ENCODE measurements around the gene XIRP2.

XIRP2 gene

GRCh38 chr2:167135706-167136105 lies 247.4 kb downstream of the XIRP2 start:
- no peak for DNase-seq

- DNase-seq, result no peak
Observed at GRCh38 chr2:167136879-167137596, 248.8 kb downstream of the XIRP2 start.

GRCh38 chr2:167140330-167140729 lies 252.1 kb downstream of the XIRP2 start:
- no peak for DNase-seq

GRCh38 chr2:167140767-167141166 lies 252.5 kb downstream of the XIRP2 start:
- peak; percentile 97 for DNase-seq

- DNase-seq, result no peak
Observed at GRCh38 chr2:167142554-167142953, 254.3 kb downstream of the XIRP2 start.

- peak; percentile 52 for DNase-seq
Observed at GRCh38 chr2:167144179-167144898, 256.1 kb downstream of the XIRP2 start.

GRCh38 chr2:167147271-167147941 lies 259.1 kb downstream of the XIRP2 start:
- DNase-seq, result no peak

GRCh38 chr2:167151894-167152293 lies 263.6 kb downstream of the XIRP2 start:
- no peak for DNase-seq

GRCh38 chr2:167157523-167157922 lies 269.2 kb downstream of the XIRP2 start:
- DNase-seq, result peak; percentile 28

- peak; percentile 51 for DNase-seq
Observed at GRCh38 chr2:167177196-167177595, 288.9 kb downstream of the XIRP2 start.

- DNase-seq, result peak; percentile 66
Observed at GRCh38 chr2:167181134-167181533, 292.9 kb downstream of the XIRP2 start.

GRCh38 chr2:167181688-167182087 lies 293.4 kb downstream of the XIRP2 start:
- no peak for DNase-seq

GRCh38 chr2:167182403-167182802 lies 294.1 kb downstream of the XIRP2 start:
- no peak for DNase-seq

- DNase-seq, result no peak
Observed at GRCh38 chr2:167183931-167184330, 295.7 kb downstream of the XIRP2 start.

- DNase-seq, result no peak
Observed at GRCh38 chr2:167186465-167186864, 298.2 kb downstream of the XIRP2 start.

- DNase-seq, result no peak
Observed at GRCh38 chr2:167187049-167187727, 298.9 kb downstream of the XIRP2 start.

GRCh38 chr2:167187978-167188967 lies 300.0 kb downstream of the XIRP2 start:
- no peak for DNase-seq

- DNase-seq, result peak; percentile 71
Observed at GRCh38 chr2:167190053-167190452, 301.8 kb downstream of the XIRP2 start.

GRCh38 chr2:167191588-167191987 lies 303.3 kb downstream of the XIRP2 start:
- DNase-seq, result peak; percentile 67

GRCh38 chr2:167192833-167193232 lies 304.6 kb downstream of the XIRP2 start:
- DNase-seq, result peak; percentile 84

- peak; percentile 50 for DNase-seq
Observed at GRCh38 chr2:167196461-167197252, 308.4 kb downstream of the XIRP2 start.
